Frontal cortex (tissue), 4 donors: ENCODE measurements around the gene ZNF385D. TPM values are rescaled to one million over a fixed set of nuclear protein-coding genes. Genes with fewer than 3 reads are reported as not detected.

Experiments used
- DNase-seq, 2 donors: peaks; one replicate each; pipeline ENCODE4 v3.0.0; 2012; ENCODE audit warnings: low spot score in 2 of 2
- FAIRE-seq: peaks from 2 replicates; lab custom pipeline; 2012; peaks lifted over from hg19 to GRCh38; lab: Jason Lieb, UNC
- total RNA-seq: library from RNA; depleted of rRNA; stranded (reverse); fragments of >200 nt; gene quantifications from one replicate; pipeline ENCODE4 v1.2.3, GENCODE V29; 2014
- donor health status: control.
- donor health status: control.
- donor health status: control.

Gene ZNF385D
- total RNA-seq, 1 donor from 2014 or later: 17.5 TPM

- no peak for DNase-seq
Measured at GRCh38 chr3:21621181-21621651, 129.8 kb downstream of the ZNF385D start.

GRCh38 chr3:21620511-21621155 is 130.4 kb downstream of the ZNF385D start:
- DNase-seq: no peak
- FAIRE-seq: no peak

More at GRCh38 chr3:21621181-21621651, 129.8 kb downstream of the ZNF385D start:
- no peak for FAIRE-seq

- no peak for FAIRE-seq
- no peak for DNase-seq
Measured at GRCh38 chr3:21618695-21619094, 132.3 kb downstream of the ZNF385D start.

GRCh38 chr3:21613372-21614070 is 137.5 kb downstream of the ZNF385D start:
- no peak for DNase-seq
- FAIRE-seq: no peak

GRCh38 chr3:21601178-21601577 is 149.8 kb downstream of the ZNF385D start:
- FAIRE-seq: no peak
- no peak for DNase-seq

- no peak for FAIRE-seq
- DNase-seq: no peak
Measured at GRCh38 chr3:21599890-21600289, 151.1 kb downstream of the ZNF385D start.

GRCh38 chr3:21592828-21593227 is 158.2 kb downstream of the ZNF385D start:
- DNase-seq (no peak), FAIRE-seq (no peak)

GRCh38 chr3:21587894-21588293 is 163.1 kb downstream of the ZNF385D start:
- FAIRE-seq: no peak
- no peak for DNase-seq

- FAIRE-seq (no peak), DNase-seq (no peak)
Measured at GRCh38 chr3:21585216-21585740, 165.7 kb downstream of the ZNF385D start.

- FAIRE-seq (no peak), DNase-seq (no peak)
Measured at GRCh38 chr3:21573291-21573690, 177.7 kb downstream of the ZNF385D start.

GRCh38 chr3:21564531-21564930 is 186.5 kb downstream of the ZNF385D start:
- DNase-seq (no peak), FAIRE-seq (no peak)

GRCh38 chr3:21562243-21562642 is 188.8 kb downstream of the ZNF385D start:
- DNase-seq: no peak
- FAIRE-seq: no peak

- DNase-seq: no peak
- no peak for FAIRE-seq
Measured at GRCh38 chr3:21561472-21561871, 189.5 kb downstream of the ZNF385D start.

- DNase-seq (no peak), FAIRE-seq (no peak)
Measured at GRCh38 chr3:21551019-21551418, 200.0 kb downstream of the ZNF385D start.

GRCh38 chr3:21544076-21544462 is 206.9 kb downstream of the ZNF385D start:
- DNase-seq: no peak
- FAIRE-seq: no peak

- FAIRE-seq (no peak), DNase-seq (no peak)
Measured at GRCh38 chr3:21543380-21544075, 207.5 kb downstream of the ZNF385D start.

GRCh38 chr3:21542656-21543379 is 208.2 kb downstream of the ZNF385D start:
- FAIRE-seq (no peak), DNase-seq (no peak)

- DNase-seq (no peak), FAIRE-seq (no peak)
Measured at GRCh38 chr3:21540265-21540664, 210.7 kb downstream of the ZNF385D start.

GRCh38 chr3:21534462-21534861 is 216.5 kb downstream of the ZNF385D start:
- DNase-seq (no peak), FAIRE-seq (no peak)

GRCh38 chr3:21533002-21533401 is 218.0 kb downstream of the ZNF385D start:
- DNase-seq (no peak), FAIRE-seq (no peak)
